K562 (cell line): ENCODE measurements around the gene ADCY4.

ENCODE experiments used
- E2F6 ChIP-seq, 2 experiments: IDR thresholded peaks; 2 replicates each; pipeline ENCODE4 v1.6.1; 2011; ENCODE audit warnings: borderline replicate concordance in 1 of 2, control low read depth in 1 of 2, low read depth in 1 of 2, low read length in 1 of 2, mild to moderate bottlenecking in 1 of 2, mixed read lengths in 1 of 2, moderate library complexity in 1 of 2; ENCODE audit not compliant: insufficient read depth in 1 of 2, insufficient read length in 1 of 2, poor library complexity in 1 of 2, severe bottlenecking in 1 of 2; ENCODE audit errors: extremely low read depth in 1 of 2
- KLF1 ChIP-seq: fragments of 450-650 bp; IDR thresholded peaks from 2 replicates; pipeline ENCODE4 v1.6.1; 2016; ENCODE audit warnings: missing genetic modification characterization, missing compliant biosample characterization
- POLR2A ChIP-seq: fragments of 450-650 bp; conservative IDR thresholded peaks from 2 replicates; pipeline ENCODE4 v1.6.1; 2016

DNA sequence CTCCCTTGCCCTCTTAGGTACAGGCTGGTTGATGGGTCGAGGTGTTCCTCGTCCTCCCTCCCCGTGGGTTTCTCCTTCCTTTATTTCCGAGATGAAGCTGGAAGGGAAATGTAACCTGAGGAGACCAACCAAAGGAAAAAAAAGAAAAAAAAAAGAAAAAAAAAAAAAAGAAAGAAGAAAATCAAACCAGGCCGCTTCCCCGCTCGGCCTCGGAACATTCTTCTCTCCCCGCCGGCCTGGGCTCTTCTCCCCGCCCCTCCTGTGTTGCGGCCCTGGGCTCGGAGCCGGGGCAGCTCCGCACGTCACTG, 31.5 kb upstream of the ADCY4 start:
- TF ChIP-seq POLR2A = no peak
- no peak for TF ChIP-seq KLF1 (tag)
- TF ChIP-seq E2F6 (IDR thresholded peaks at IDR 0.05; ENCODE audit: borderline replicate concordance in 1 of 2, extremely low read depth in 1 of 2, insufficient read depth in 1 of 2, insufficient read length in 1 of 2, low read depth in 1 of 2, low read length in 1 of 2, poor library complexity in 1 of 2, severe bottlenecking in 1 of 2) = no peak
